GM12878 (cell line): ENCODE results near the gene MNT. TPM values are rescaled to one million over a fixed set of nuclear protein-coding genes. Genes with fewer than 3 reads are reported as not detected.

Experiments
- ATAC-seq: fragments of 200-7000 bp; cut with Tn5 transposase; 3 replicates; pipeline ENCODE4 v1.9.1; 2020; ENCODE audit warnings: mild to moderate bottlenecking, moderate library complexity
- BruUV-seq: library from RNA; stranded (reverse); fragments of 400-500 nt; replicated peaks from 2 replicates; lab custom pipeline; 2021; lab: Mats Ljungman, UMichigan
- CTCF ChIA-PET: fragments of 300-600 bp; sonication (Branson Sonifier 250); formaldehyde crosslinking; extraction: SDS; loops from one replicate; lab custom pipeline; 2021; ENCODE audit warnings: inconsistent platforms; lab: Yijun Ruan, JAX
- POLR2A ChIA-PET: fragments of 350-600 bp; formaldehyde crosslinking; extraction: SDS; loops from one replicate; lab custom pipeline; 2021; ENCODE audit warnings: inconsistent platforms; lab: Charles Lee
- RAD21 ChIA-PET: fragments of 300-600 bp; sonication (Branson Sonifier 250); formaldehyde crosslinking; loops from one replicate; lab custom pipeline; 2023; ENCODE audit warnings: antibody characterized with exemption; ENCODE audit not compliant: unreplicated experiment; lab: Charles Lee
- SMC1A ChIA-PET: fragments of 300-600 bp; sonication (Branson Sonifier 250); formaldehyde crosslinking; loops from one replicate; lab custom pipeline; 2023; ENCODE audit not compliant: unreplicated experiment, uncharacterized antibody; lab: Charles Lee
- DNase-seq: peaks from one replicate; pipeline ENCODE4 v3.0.0-alpha.2; 2011; ENCODE audit warnings: low read depth, low spot score
- FAIRE-seq: peaks from 3 replicates; lab custom pipeline; 2011; peaks lifted over from hg19 to GRCh38; lab: Jason Lieb, UNC
- H2AFZ ChIP-seq: 2 replicates; pipeline ENCODE4 v1.6.0; 2011; ENCODE audit warnings: low read depth, low read length, control low read depth; ENCODE audit not compliant: control insufficient read depth
- H3K27ac ChIP-seq: 2 replicates; pipeline ENCODE4 v1.5.1; 2011; ENCODE audit warnings: control low read depth; ENCODE audit not compliant: control insufficient read depth, insufficient read depth
- H3K27me3 ChIP-seq, 2 experiments: replicated peaks in 1 of 2; 2 replicates each; pipeline versions ENCODE4 v1.6.0 to v1.6.1; 2011; ENCODE audit warnings: low read length in 1 of 2; ENCODE audit not compliant: control insufficient read depth in 2 of 2, insufficient read depth in 2 of 2
- H3K36me3 ChIP-seq, 2 experiments: 2 replicates each; pipeline ENCODE4 v1.5.1; 2011; ENCODE audit warnings: low read length in 1 of 2; ENCODE audit not compliant: control insufficient read depth in 2 of 2, insufficient read depth in 2 of 2
- H3K4me1 ChIP-seq: 2 replicates; pipeline ENCODE4 v1.6.1; 2011; ENCODE audit warnings: mild to moderate bottlenecking, low read length, moderate library complexity, mixed read lengths; ENCODE audit not compliant: control insufficient read depth, insufficient read depth
- H3K4me2 ChIP-seq: 2 replicates; pipeline ENCODE4 v1.6.0; 2011; ENCODE audit warnings: control low read depth; ENCODE audit not compliant: control insufficient read depth, insufficient read depth
- H3K4me3 ChIP-seq: fragments of 200-600 bp; sonication (generic); 2 replicates; pipeline ENCODE4 v1.5.1; 2016
- H3K79me2 ChIP-seq: 2 replicates; pipeline ENCODE4 v1.6.0; 2011; ENCODE audit warnings: low read length; ENCODE audit not compliant: control insufficient read depth, insufficient read depth
- H3K9ac ChIP-seq: 2 replicates; pipeline ENCODE4 v1.8.0; 2011; ENCODE audit warnings: low read length, control low read depth, mixed read lengths; ENCODE audit not compliant: control insufficient read depth, insufficient read depth
- H3K9me3 ChIP-seq: replicated peaks from 3 replicates; pipeline ENCODE4 v1.5.1; 2011; ENCODE audit warnings: mild to moderate bottlenecking, low read length; ENCODE audit not compliant: control insufficient read depth, insufficient read depth
- H4K20me1 ChIP-seq: 2 replicates; pipeline ENCODE4 v1.6.0; 2011; ENCODE audit not compliant: control insufficient read depth, insufficient read depth
- HCFC1 ChIP-seq: fragments of 150-350 bp; IDR thresholded peaks from 2 replicates; pipeline ENCODE4 v1.6.1; 2014; ENCODE audit warnings: low read length
- KLF5 ChIP-seq: fragments of 450-650 bp; IDR thresholded peaks from 2 replicates; pipeline ENCODE4 v1.6.1; 2014; ENCODE audit warnings: mild to moderate bottlenecking; ENCODE audit not compliant: partially characterized antibody
- MTA2 ChIP-seq: fragments of 450-650 bp; IDR thresholded peaks from 2 replicates; pipeline ENCODE4 v1.6.1; 2016; ENCODE audit warnings: low read depth, mild to moderate bottlenecking, moderate library complexity
- NR2F1 ChIP-seq: fragments of 450-650 bp; conservative IDR thresholded peaks from 2 replicates; pipeline ENCODE4 v1.6.1; 2017; ENCODE audit warnings: mild to moderate bottlenecking
- RBBP5 ChIP-seq: fragments of 200-600 bp; sonication (generic); conservative IDR thresholded peaks from 2 replicates; pipeline ENCODE4 v1.6.1; 2016
- RCOR1 ChIP-seq: conservative IDR thresholded peaks from 2 replicates; pipeline ENCODE4 v1.6.1; 2012; ENCODE audit warnings: low read depth, low read length, improper control_type of control experiment
- STAT1 ChIP-seq: fragments of 450-650 bp; conservative IDR thresholded peaks from 2 replicates; pipeline ENCODE4 v1.6.1; 2014; ENCODE audit warnings: antibody characterized with exemption, mild to moderate bottlenecking
- SUPT20H ChIP-seq: IDR thresholded peaks from 2 replicates; pipeline ENCODE4 v1.6.1; 2011; ENCODE audit warnings: low read depth, mild to moderate bottlenecking, low read length, moderate library complexity, borderline replicate concordance; ENCODE audit not compliant: control insufficient read depth
- ZNF622 ChIP-seq: fragments of 450-650 bp; IDR thresholded peaks from 2 replicates; pipeline ENCODE4 v1.6.1; 2017; ENCODE audit warnings: mild to moderate bottlenecking, inconsistent platforms
- WGBS: methylation state at CpG from one replicate; pipeline ENCODE4 v1.1.6; 2016; ENCODE audit warnings: low lambda C conversion rate; ENCODE audit not compliant: insufficient replicate concordance, insufficient coverage; ENCODE audit errors: missing lambda C conversion rate; 5-methylcytosine and 5-hydroxymethylcytosine counted together
- in situ Hi-C: fragments of 300-500 bp; cut with MboI; formaldehyde crosslinking; loops from 9 replicates; pipeline ENCODE4 v1.14.3; 2018; ENCODE audit warnings: mixed read lengths
- intact Hi-C: fragments of 100-400 bp; cut with micrococcal nuclease; formaldehyde crosslinking; loops from one replicate; pipeline ENCODE4 v1.14.2; 2022; ENCODE audit not compliant: unreplicated experiment
- polyA plus RNA-seq, 11 experiments: library from polyadenylated mRNA; depleted of rRNA in 4 of 11; unstranded in 6 of 11; stranded (reverse) in 5 of 11; fragments of >200 nt; fragmentation: Nextera tagmentation in 4 of 11; fragmentation: Illumina TruSeq in 1 of 11; extraction: Ambion mirVana in 4 of 11; extraction: Trizol in 1 of 11; gene quantifications; 1 replicate in 1 of 11; 2 replicates in 10 of 11; pipeline versions ENCODE4 v1.2.1 to v1.2.3, GENCODE V29; 2011 to 2016; ENCODE audit warnings: inconsistent platforms in 2 of 11, missing spikeins in 2 of 11, low read depth in 1 of 11
- total RNA-seq, 4 experiments: library from RNA; depleted of rRNA in 3 of 4; stranded (reverse); fragments of >200 nt in 3 of 4; fragmentation: Illumina TruSeq in 1 of 4; extraction: Trizol in 1 of 4; gene quantifications; 2 replicates each; pipeline versions ENCODE4 v1.2.1 to v1.2.3, GENCODE V29; 2013 to 2021
- TF ChIP-seq, protein P1 (sequence below): fragments of 450-650 bp; conservative IDR thresholded peaks from 2 replicates; pipeline ENCODE4 v1.6.1; 2017; ENCODE audit warnings: mild to moderate bottlenecking, moderate library complexity

MNT gene
- total and polyA plus RNA-seq, 10 of the 15 experiments (the other 5 are each of a cell fraction or from before 2014, with no cell fraction given): 0.31 to 15.9 (median 3.8) TPM

DNA sequence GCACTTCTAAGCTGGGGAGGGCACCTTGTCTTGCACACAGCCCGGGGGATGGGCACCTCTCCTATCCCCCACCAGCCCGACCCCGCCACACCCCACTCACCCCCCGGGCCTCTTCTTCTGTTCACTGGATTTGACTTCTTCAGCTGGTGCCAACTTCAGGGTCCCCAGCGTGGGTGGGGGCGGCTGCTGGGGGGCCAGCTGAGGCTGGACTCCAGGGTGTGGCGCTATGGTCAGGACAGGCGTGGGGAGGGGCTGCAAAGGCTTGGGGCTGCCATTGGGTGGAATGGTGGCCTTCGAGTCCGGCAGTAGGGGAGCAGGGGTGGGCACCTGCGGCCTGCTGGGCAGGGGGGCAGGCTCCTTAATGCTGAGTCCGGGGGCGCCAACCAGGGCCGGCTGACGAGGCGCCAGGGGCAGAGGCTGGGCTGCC lies 6.1 kb downstream of the MNT start:
- TF ChIP-seq MTA2 (no peak), NR2F1 (no peak), ZNF622 (no peak), KLF5 (no peak), RCOR1 (no peak), STAT1 (no peak), SUPT20H (no peak), RBBP5 (no peak), HCFC1 (no peak)
- TF ChIP-seq, protein P1, sequence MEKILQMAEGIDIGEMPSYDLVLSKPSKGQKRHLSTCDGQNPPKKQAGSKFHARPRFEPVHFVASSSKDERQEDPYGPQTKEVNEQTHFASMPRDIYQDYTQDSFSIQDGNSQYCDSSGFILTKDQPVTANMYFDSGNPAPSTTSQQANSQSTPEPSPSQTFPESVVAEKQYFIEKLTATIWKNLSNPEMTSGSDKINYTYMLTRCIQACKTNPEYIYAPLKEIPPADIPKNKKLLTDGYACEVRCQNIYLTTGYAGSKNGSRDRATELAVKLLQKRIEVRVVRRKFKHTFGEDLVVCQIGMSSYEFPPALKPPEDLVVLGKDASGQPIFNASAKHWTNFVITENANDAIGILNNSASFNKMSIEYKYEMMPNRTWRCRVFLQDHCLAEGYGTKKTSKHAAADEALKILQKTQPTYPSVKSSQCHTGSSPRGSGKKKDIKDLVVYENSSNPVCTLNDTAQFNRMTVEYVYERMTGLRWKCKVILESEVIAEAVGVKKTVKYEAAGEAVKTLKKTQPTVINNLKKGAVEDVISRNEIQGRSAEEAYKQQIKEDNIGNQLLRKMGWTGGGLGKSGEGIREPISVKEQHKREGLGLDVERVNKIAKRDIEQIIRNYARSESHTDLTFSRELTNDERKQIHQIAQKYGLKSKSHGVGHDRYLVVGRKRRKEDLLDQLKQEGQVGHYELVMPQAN: no peak
- TF ChIP-seq, all 136 proteins: peak for 0
- WGBS: 93% methylated on average over 9 of the region's 16 CpGs
- ChIA-PET CTCF (interaction anchor here (4.7 kb wide), 1 partner anchor 12 kb away, joined by 73 read pairs; no protein-coding TSS in a partner anchor), SMC1A (no interaction called here), RAD21 (no interaction called here), POLR2A (no interaction called here)
- H3K4me1 ChIP-seq: peaks cover 32% of the 10 kb centered on the region
- FAIRE-seq: no peak
- H3K27me3 ChIP-seq: no peaks in the 10 kb centered on the region
- intact Hi-C loops (no loop called here), in situ Hi-C loops (no loop called here)
- no peaks in the 10 kb centered on the region for H3K9me3 ChIP-seq
- no peak overlapping the region for H2AFZ ChIP-seq
- H3K36me3 ChIP-seq: peaks cover 0 to 4% of the 10 kb centered on the region in 2 experiments; a peak in 1 of 4 replicates
- no peak for ATAC-seq
- no peak overlapping the region for H3K4me3 ChIP-seq
- no peaks in the 10 kb centered on the region for H4K20me1 ChIP-seq
- H3K4me2 ChIP-seq: no peak overlapping the region
- DNase-seq: no peak
- H3K79me2 ChIP-seq: peaks cover 16% of the 10 kb centered on the region
- BruUV-seq: no TSS peak
- H3K27ac ChIP-seq: no peak overlapping the region
- no peak overlapping the region for H3K9ac ChIP-seq
